ENCODE measurements around the gene SPRED3.
A peak's percentile ranks its signal among the peaks of the same experiment; 100 is the strongest.

The SPRED3 gene

GRCh38 chr19:38417544-38418506 lies 29.3 kb downstream of the SPRED3 start:
- Histone ChIP-seq H3K36me3 (peaks cover 95% of the 10 kb centered on the region), H3K9me3 (no peaks in the 10 kb centered on the region), H3K4me1 (ENCODE audit: control insufficient read depth in 1 of 2, insufficient read depth in 1 of 2, low read depth in 1 of 2, low read length in 1 of 2) (peaks cover 45 to 53% of the 10 kb centered on the region in 2 experiments), H3K4me3 (ENCODE audit: low read depth in 1 of 2, low read length in 1 of 2) (peak overlapping the region; percentile 59 to 62), H3K27me3 (no peaks in the 10 kb centered on the region), H3K27ac (peak overlapping the region; percentile 93)
- TF ChIP-seq CTCF (IDR thresholded peaks at IDR 0.05): peak; percentile 73

GRCh38 chr19:38420935-38421334 lies 32.4 kb downstream of the SPRED3 start:
- Histone ChIP-seq H3K27me3 (no peaks in the 10 kb centered on the region), H3K27ac (peak overlapping the region; percentile 93), H3K9me3 (no peaks in the 10 kb centered on the region), H3K4me1 (ENCODE audit: control insufficient read depth in 1 of 2, insufficient read depth in 1 of 2, low read depth in 1 of 2, low read length in 1 of 2) (peaks cover 71 to 73% of the 10 kb centered on the region in 2 experiments), H3K4me3 (ENCODE audit: low read depth in 1 of 2, low read length in 1 of 2) (no peak overlapping the region), H3K36me3 (peaks cover 68% of the 10 kb centered on the region)
- no peak for TF ChIP-seq CTCF (IDR thresholded peaks at IDR 0.05)

GRCh38 chr19:38421856-38422255 lies 33.4 kb downstream of the SPRED3 start:
- Histone ChIP-seq H3K4me3 (ENCODE audit: low read depth in 1 of 2, low read length in 1 of 2) (no peak overlapping the region), H3K36me3 (peaks cover 59% of the 10 kb centered on the region), H3K27me3 (no peaks in the 10 kb centered on the region), H3K9me3 (no peaks in the 10 kb centered on the region), H3K27ac (peak overlapping the region; percentile 89), H3K4me1 (ENCODE audit: control insufficient read depth in 1 of 2, insufficient read depth in 1 of 2, low read depth in 1 of 2, low read length in 1 of 2) (peaks cover 74 to 78% of the 10 kb centered on the region in 2 experiments)
- no peak for TF ChIP-seq CTCF (IDR thresholded peaks at IDR 0.05)

GRCh38 chr19:38422438-38422837 lies 33.9 kb downstream of the SPRED3 start:
- Histone ChIP-seq H3K9me3 (no peaks in the 10 kb centered on the region), H3K4me1 (ENCODE audit: control insufficient read depth in 1 of 2, insufficient read depth in 1 of 2, low read depth in 1 of 2, low read length in 1 of 2) (peaks cover 68 to 75% of the 10 kb centered on the region in 2 experiments), H3K4me3 (ENCODE audit: low read depth in 1 of 2, low read length in 1 of 2) (no peak overlapping the region), H3K27ac (peak overlapping the region; percentile 89), H3K36me3 (peaks cover 53% of the 10 kb centered on the region), H3K27me3 (no peaks in the 10 kb centered on the region)
- TF ChIP-seq CTCF (IDR thresholded peaks at IDR 0.05): no peak

GRCh38 chr19:38424272-38424671 lies 35.8 kb downstream of the SPRED3 start:
- no peak for TF ChIP-seq CTCF (IDR thresholded peaks at IDR 0.05)
- peaks cover 8% of the 10 kb centered on the region for H3K27me3 ChIP-seq
- H3K4me3 ChIP-seq (ENCODE audit: low read depth in 1 of 2, low read length in 1 of 2): peak overlapping the region; percentile 81 to 97
- peak overlapping the region; percentile 89 for H3K27ac ChIP-seq
- H3K36me3 ChIP-seq: peaks cover 40% of the 10 kb centered on the region
- peaks cover 53 to 60% of the 10 kb centered on the region in 2 experiments for H3K4me1 ChIP-seq (ENCODE audit: control insufficient read depth in 1 of 2, insufficient read depth in 1 of 2, low read depth in 1 of 2, low read length in 1 of 2)
- H3K9me3 ChIP-seq: no peaks in the 10 kb centered on the region

All from neutrophil (primary cell).